Mesothelial cell of epicardium (in vitro differentiated cells): ENCODE data around the gene BANP. TPM values are rescaled to one million over a fixed set of nuclear protein-coding genes. Genes with fewer than 3 reads are reported as not detected.
"Not testable (repeated sequence)": the region's sequence is repeated elsewhere in the genome, so short reads cannot be mapped to it uniquely, and the experiment has no call there.

ENCODE experiments used
- DNase-seq, 2 experiments: peaks; one replicate each; pipeline ENCODE4 v3.0.0; 2021; ENCODE audit warnings: low spot score in 2 of 2; ENCODE audit not compliant: unreplicated experiment in 2 of 2
- H3K27ac Mint-ChIP-seq: 2 replicates; pipeline ENCODE4 v1.8.0; 2021; ENCODE audit warnings: mixed read lengths
- H3K27me3 Mint-ChIP-seq: 2 replicates; pipeline ENCODE4 v1.8.0; 2021; ENCODE audit warnings: low read depth, mixed read lengths
- H3K36me3 Mint-ChIP-seq: 2 replicates; pipeline ENCODE4 v1.8.0; 2021; ENCODE audit warnings: mixed read lengths
- H3K4me1 Mint-ChIP-seq: 2 replicates; pipeline ENCODE4 v1.8.0; 2021; ENCODE audit warnings: mixed read lengths
- H3K4me3 Mint-ChIP-seq: 2 replicates; pipeline ENCODE4 v1.8.0; 2021; ENCODE audit warnings: mild to moderate bottlenecking, moderate library complexity, mixed read lengths
- H3K9me3 Mint-ChIP-seq: 2 replicates; pipeline ENCODE4 v1.8.0; 2021; ENCODE audit warnings: mixed read lengths
- total RNA-seq: library from RNA; stranded (reverse); gene quantifications from 3 replicates; pipeline ENCODE4 v1.2.1, GENCODE V29; 2021
- TF ChIP-seq, protein P1 (sequence below): fragments of 200-600 bp; sonication (generic); IDR thresholded peaks from one replicate; pipeline ENCODE4 v1.5.0; 2021; ENCODE audit warnings: antibody characterized with exemption; ENCODE audit not compliant: unreplicated experiment

The BANP gene
- total RNA-seq, 1 donor from 2014 or later, result 43.6 TPM

DNA sequence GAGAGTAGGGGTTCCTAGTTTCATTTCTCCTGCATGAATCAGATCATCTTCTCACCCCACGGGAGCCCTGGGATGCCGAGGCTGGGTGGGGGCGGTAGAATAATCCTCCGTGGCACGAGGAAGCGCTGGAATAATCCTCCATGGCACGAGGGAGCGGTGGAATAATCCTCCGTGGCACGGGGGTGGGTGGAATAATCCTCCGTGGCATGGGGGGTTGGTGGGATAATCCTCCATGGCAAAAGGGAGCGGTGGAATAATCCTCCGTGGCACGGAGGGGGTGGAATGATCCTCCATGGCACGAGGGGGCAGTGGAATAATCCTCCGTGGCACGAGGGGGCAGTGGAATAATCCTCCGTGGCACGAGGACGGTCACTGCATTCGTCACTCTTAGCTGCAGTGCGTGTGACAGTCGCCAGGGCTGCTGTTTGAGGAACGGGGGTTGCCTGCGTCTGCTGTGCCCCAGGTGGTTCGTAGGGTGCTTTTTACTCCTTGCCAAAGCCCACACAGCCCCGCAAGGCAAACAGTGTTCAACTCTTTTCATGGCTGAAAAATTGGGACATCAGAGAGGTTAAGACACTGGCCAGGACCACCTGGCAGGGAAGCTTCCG is 152.5 kb downstream of the BANP start:
- Mint-ChIP-seq H3K4me3 (no peak overlapping the region), H3K9me3 (no peaks in the 10 kb centered on the region), H3K27ac (no peak overlapping the region), H3K27me3 (peaks cover 4% of the 10 kb centered on the region), H3K36me3 (no peaks in the 10 kb centered on the region), H3K4me1 (peaks cover 25% of the 10 kb centered on the region)
- DNase-seq, result no peak
- TF ChIP-seq, protein P1, sequence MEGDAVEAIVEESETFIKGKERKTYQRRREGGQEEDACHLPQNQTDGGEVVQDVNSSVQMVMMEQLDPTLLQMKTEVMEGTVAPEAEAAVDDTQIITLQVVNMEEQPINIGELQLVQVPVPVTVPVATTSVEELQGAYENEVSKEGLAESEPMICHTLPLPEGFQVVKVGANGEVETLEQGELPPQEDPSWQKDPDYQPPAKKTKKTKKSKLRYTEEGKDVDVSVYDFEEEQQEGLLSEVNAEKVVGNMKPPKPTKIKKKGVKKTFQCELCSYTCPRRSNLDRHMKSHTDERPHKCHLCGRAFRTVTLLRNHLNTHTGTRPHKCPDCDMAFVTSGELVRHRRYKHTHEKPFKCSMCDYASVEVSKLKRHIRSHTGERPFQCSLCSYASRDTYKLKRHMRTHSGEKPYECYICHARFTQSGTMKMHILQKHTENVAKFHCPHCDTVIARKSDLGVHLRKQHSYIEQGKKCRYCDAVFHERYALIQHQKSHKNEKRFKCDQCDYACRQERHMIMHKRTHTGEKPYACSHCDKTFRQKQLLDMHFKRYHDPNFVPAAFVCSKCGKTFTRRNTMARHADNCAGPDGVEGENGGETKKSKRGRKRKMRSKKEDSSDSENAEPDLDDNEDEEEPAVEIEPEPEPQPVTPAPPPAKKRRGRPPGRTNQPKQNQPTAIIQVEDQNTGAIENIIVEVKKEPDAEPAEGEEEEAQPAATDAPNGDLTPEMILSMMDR, result no peak

DNA sequence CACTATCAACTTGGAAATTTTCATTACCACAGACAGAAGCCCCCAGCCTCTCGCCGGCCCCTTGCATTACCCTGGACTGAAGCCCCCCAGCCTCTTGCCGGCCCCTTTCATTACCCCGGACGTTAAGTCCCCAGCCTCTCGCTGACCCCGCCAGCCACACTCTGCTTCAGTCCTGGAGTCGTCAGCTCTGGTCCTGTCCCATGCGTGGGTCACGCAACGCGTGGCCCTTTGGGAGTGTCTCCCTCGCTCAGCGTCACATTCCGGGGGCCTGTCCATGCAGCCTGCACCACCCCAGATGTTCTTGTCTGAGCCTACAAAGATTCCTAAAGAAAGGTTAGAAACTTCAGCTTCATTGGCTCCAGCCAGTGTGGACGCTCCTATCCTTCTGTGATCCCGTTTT is 153.1 kb downstream of the BANP start:
- H3K9me3 Mint-ChIP-seq, H3K4me3 Mint-ChIP-seq: not testable (repeated sequence)

DNA sequence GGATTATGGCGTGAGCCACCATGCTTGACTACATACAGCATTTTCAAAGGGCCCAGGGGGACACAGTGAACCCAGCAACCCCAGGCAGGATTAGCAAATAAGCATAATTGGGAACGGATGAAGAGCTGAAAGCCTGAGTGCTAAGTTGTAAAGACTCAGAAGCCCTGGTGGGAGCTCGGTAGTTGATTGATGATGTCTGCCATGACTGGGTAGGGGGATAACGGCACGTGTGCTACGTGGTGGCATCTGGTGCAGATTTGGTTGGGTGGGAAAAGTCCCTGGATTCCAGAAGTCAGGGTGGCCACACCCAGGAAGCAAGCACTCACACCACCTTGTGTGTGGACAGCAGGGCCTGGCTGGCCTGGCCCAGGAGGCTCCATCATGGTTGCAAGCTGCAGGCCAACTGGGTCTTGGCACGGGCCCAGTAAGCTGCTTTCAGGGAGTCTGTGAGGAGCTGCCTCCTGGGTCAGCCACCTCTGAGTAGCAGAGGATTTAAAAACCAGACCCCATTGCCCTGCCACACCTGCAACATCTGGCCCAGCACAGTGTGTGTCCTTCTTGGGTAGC is 154.4 kb downstream of the BANP start:
- H3K27me3 Mint-ChIP-seq, H3K27ac Mint-ChIP-seq: not testable (repeated sequence)
- H3K4me1 Mint-ChIP-seq, result peaks cover 26% of the 10 kb centered on the region

More for the DNA sequence above, 153.1 kb downstream of the BANP start:
- H3K27ac Mint-ChIP-seq, H3K36me3 Mint-ChIP-seq, DNase-seq, H3K27me3 Mint-ChIP-seq: not testable (repeated sequence)
- H3K4me1 Mint-ChIP-seq, result peaks cover 25% of the 10 kb centered on the region

DNA sequence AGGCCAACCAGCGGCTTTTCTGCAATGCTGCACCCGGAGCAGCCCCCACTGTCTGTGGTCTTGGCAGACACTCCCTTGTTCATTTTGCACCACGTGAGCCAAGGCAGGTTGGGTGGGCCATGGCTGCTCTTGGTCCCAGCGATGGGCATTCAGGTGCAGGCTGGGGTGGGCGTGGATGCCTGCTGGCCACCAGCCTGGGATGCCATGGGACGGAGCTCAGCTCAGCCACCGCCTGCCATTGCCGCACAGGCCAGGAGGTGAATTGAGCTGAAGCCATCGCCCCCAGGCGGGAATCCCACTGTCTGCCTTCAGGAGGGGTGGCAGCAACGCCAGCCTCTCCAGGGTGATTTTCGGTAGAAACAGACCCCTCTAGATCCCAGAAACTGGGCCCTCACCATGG is 155.3 kb downstream of the BANP start:
- not testable (repeated sequence) for H3K4me3 Mint-ChIP-seq, H3K36me3 Mint-ChIP-seq, H3K27me3 Mint-ChIP-seq, H3K27ac Mint-ChIP-seq, DNase-seq, H3K9me3 Mint-ChIP-seq
- peaks cover 19% of the 10 kb centered on the region for H3K4me1 Mint-ChIP-seq

More for the DNA sequence above, 154.4 kb downstream of the BANP start:
- not testable (repeated sequence) for H3K9me3 Mint-ChIP-seq, H3K36me3 Mint-ChIP-seq, DNase-seq, H3K4me3 Mint-ChIP-seq

DNA sequence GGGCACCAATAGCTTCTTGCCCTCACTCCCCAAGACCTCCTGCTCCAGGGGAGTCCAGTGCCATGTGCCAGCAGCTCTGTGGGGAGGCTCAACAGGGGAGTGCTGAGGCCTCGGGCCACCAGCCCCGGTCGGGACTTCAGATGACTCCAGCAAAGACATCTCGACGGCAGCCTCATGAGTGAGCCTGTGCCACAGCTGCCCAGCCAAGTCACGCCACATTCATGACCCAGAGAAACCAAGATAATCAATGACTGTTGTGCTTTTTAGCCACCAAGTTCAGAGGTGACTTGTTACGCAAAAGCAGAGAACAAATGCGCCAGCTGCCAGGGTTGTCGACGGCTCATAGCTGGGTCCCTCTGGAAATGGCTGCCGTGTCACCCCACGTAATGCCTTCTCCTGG is 157.5 kb downstream of the BANP start:
- TF ChIP-seq, protein P1, result no peak
- H3K27me3 Mint-ChIP-seq, result no peaks in the 10 kb centered on the region
- no peaks in the 10 kb centered on the region for H3K9me3 Mint-ChIP-seq
- DNase-seq, result no peak
- H3K36me3 Mint-ChIP-seq, result no peaks in the 10 kb centered on the region
- no peak overlapping the region for H3K4me3 Mint-ChIP-seq
- H3K27ac Mint-ChIP-seq, result no peak overlapping the region
- H3K4me1 Mint-ChIP-seq, result peaks cover 16% of the 10 kb centered on the region

DNA sequence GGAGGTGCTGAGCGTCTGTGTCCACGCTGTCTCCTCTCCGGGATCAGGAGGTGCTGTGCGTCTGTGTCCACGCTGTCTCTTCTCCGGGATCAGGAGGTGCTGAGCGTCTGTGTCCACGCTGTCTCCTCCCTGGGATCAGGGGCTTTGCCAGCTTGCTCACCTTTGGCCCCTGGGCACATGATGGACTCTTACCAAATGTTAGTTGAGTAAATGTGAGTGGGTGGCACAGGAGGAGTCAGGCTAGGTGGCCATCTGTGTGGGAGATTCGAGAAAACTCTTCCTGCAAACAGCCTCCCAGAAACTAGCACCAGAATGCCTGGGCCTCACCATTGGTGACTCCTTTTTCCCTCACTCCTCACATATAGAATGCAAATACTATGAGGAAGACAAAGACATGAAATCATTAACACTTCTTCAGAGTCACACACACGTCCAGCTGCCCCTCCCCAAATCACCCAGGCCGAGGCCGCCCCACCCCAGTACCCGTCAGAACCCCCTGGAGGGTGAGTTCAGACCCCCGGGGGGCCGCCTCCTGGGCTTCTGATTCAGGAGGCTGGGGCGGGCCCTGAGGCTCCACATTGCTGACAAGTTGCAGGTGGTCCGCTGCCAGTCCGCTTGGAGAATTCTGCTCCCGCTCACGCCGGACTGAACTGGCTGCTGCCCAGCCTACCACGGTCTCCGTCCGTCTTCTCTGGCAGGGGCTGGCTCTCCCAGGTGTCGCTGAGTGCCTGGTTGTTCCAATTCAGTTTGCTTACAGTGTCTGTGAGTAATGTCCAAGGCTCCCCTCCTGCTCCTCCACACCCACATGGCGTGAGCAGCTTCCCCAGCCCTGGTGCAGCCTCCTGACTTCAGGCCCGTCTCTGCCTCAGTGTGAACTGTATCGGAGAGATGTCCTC is 158.7 kb downstream of the BANP start:
- H3K27ac Mint-ChIP-seq, result peak overlapping the region; percentile 61
- H3K27me3 Mint-ChIP-seq, H3K4me3 Mint-ChIP-seq, H3K36me3 Mint-ChIP-seq, DNase-seq, H3K9me3 Mint-ChIP-seq: not testable (repeated sequence)
- H3K4me1 Mint-ChIP-seq, result peaks cover 16% of the 10 kb centered on the region

DNA sequence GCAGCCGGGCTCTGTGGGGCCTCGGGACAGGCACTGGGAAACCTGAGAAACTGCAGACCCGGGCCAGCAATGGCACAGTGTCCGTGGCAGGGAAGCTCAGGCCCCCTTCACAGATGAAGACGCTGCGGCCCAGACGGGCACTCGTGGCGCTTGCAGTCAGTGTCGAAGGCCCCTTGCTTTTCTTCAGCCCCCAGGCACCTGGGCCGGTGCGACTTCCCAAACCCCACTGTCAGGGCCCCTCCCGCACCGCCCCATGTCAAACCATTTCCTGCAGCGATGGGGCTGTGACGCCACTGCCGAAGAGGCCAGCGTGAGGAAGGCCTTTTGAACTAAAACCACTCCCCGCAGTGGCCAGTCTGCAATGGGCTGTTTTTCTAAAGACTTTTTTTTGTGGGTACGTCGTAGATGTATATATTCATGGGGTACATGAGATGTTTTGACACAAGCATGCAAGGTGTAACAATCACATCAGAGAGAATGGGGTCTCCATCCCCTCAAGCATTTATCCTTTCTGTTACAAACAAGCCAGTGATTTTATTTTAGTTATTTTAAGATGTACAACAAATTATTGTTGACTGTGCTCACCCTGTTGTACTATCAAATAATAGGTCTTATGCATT is 159.8 kb downstream of the BANP start:
- H3K4me3 Mint-ChIP-seq, H3K27me3 Mint-ChIP-seq, H3K36me3 Mint-ChIP-seq, DNase-seq, H3K27ac Mint-ChIP-seq, H3K9me3 Mint-ChIP-seq: not testable (repeated sequence)
- peaks cover 16% of the 10 kb centered on the region for H3K4me1 Mint-ChIP-seq

DNA sequence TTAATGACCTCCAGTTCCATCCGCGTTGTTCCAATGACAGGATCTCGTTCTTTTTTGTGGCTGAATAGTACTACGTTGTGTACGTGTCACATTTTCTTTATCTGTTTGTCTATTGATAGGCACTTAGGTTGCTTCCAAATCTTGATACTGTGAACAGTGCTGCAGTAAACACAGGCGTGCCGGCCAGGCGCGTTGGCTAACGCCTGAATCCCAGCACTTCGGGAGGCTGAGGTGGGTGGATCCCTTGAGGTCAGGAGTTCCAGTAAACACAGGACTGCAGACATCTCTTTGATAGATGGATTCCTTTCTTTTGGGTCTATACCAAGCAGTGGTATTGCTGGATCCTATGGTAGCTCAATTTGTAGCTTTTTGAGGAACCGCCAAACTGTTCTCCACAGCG is 160.7 kb downstream of the BANP start:
- not testable (repeated sequence) for H3K27me3 Mint-ChIP-seq, DNase-seq, H3K36me3 Mint-ChIP-seq, H3K27ac Mint-ChIP-seq, H3K4me3 Mint-ChIP-seq, H3K9me3 Mint-ChIP-seq
- peaks cover 21% of the 10 kb centered on the region for H3K4me1 Mint-ChIP-seq
